Liver (tissue), 9 donors: ENCODE data around the gene SPRYD3. TPM values are rescaled to one million over a fixed set of nuclear protein-coding genes. Genes with fewer than 3 reads are reported as not detected.

Experiments used
- DNase-seq: peaks from one replicate; pipeline ENCODE4 v3.0.0-alpha.2; 2017; ENCODE audit warnings: low spot score
- H3K27ac ChIP-seq, 2 donors: one replicate each; pipeline ENCODE4 v1.7.0; 2013; ENCODE audit warnings: inconsistent platforms in 2 of 2, low read length in 2 of 2, control low read depth in 1 of 2, low read depth in 1 of 2, mild to moderate bottlenecking in 1 of 2
- H3K27me3 ChIP-seq, 4 donors: one replicate each; pipeline versions ENCODE4 v1.6.1 to v1.7.0; 2013; ENCODE audit warnings: low read length in 3 of 4, inconsistent platforms in 1 of 4, mild to moderate bottlenecking in 1 of 4, moderate library complexity in 1 of 4; ENCODE audit not compliant: control insufficient read depth in 4 of 4, insufficient read depth in 4 of 4
- H3K36me3 ChIP-seq, 4 donors: one replicate each; pipeline versions ENCODE4 v1.6.1 to v1.7.0; 2013; ENCODE audit warnings: low read length in 3 of 4, mild to moderate bottlenecking in 3 of 4, low read depth in 1 of 4, moderate library complexity in 1 of 4; ENCODE audit not compliant: control insufficient read depth in 4 of 4, insufficient read depth in 3 of 4
- H3K4me1 ChIP-seq, 4 donors: one replicate each; pipeline versions ENCODE4 v1.6.1 to v1.7.0; 2013; ENCODE audit warnings: low read length in 3 of 4, mild to moderate bottlenecking in 3 of 4, moderate library complexity in 1 of 4; ENCODE audit not compliant: control insufficient read depth in 4 of 4, insufficient read depth in 4 of 4
- H3K4me3 ChIP-seq, 3 donors: one replicate each; pipeline versions ENCODE4 v1.6.1 to v1.7.0; 2013; ENCODE audit warnings: low read length in 3 of 3, control low read depth in 1 of 3, low read depth in 1 of 3, mild to moderate bottlenecking in 1 of 3
- H3K9ac ChIP-seq, 2 donors: one replicate each; pipeline ENCODE4 v1.7.0; 2013; ENCODE audit warnings: low read length in 2 of 2, mild to moderate bottlenecking in 2 of 2, moderate library complexity in 2 of 2, control low read depth in 1 of 2, low read depth in 1 of 2
- H3K9me3 ChIP-seq, 4 donors: one replicate each; pipeline versions ENCODE4 v1.6.1 to v1.7.0; 2013; ENCODE audit warnings: low read length in 3 of 4; ENCODE audit not compliant: control insufficient read depth in 4 of 4
- EGR1 ChIP-seq, 2 donors: IDR thresholded peaks; 2 replicates each; pipeline ENCODE4 v1.6.1; 2016 to 2018; ENCODE audit warnings: antibody characterized with exemption in 2 of 2, low read depth in 2 of 2
- FOXA1 ChIP-seq: IDR thresholded peaks from 2 replicates; pipeline ENCODE4 v1.6.1; 2016; ENCODE audit warnings: antibody characterized with exemption
- FOXA2 ChIP-seq: IDR thresholded peaks from 2 replicates; pipeline ENCODE4 v1.6.1; 2016; ENCODE audit warnings: antibody characterized with exemption
- HNF4A ChIP-seq, 2 donors: conservative IDR thresholded peaks; 2 replicates each; pipeline ENCODE4 v1.6.1; 2016; ENCODE audit warnings: antibody characterized with exemption in 2 of 2, mild to moderate bottlenecking in 2 of 2
- JUND ChIP-seq, 2 donors: IDR thresholded peaks; 2 replicates each; pipeline ENCODE4 v1.6.1; 2016; ENCODE audit warnings: antibody characterized with exemption in 2 of 2
- NR2F2 ChIP-seq: IDR thresholded peaks from 2 replicates; pipeline ENCODE4 v1.6.1; 2016; ENCODE audit warnings: antibody characterized with exemption
- RAD21 ChIP-seq, 2 donors: IDR thresholded peaks; 2 replicates each; pipeline ENCODE4 v1.6.1; 2016; ENCODE audit warnings: antibody characterized with exemption in 2 of 2, mild to moderate bottlenecking in 2 of 2
- RXRA ChIP-seq, 2 donors: IDR thresholded peaks; 2 replicates each; pipeline ENCODE4 v1.6.1; 2017 to 2018; ENCODE audit warnings: antibody characterized with exemption in 2 of 2, mild to moderate bottlenecking in 1 of 2
- TAF1 ChIP-seq: conservative IDR thresholded peaks from 2 replicates; pipeline ENCODE4 v1.6.1; 2016; ENCODE audit warnings: antibody characterized with exemption, mild to moderate bottlenecking
- WGBS: extraction: QIAGEN DNeasy Blood & Tissue Kit; methylation state at CpG from one replicate; pipeline ENCODE4 v1.1.7; 2013; 5-methylcytosine and 5-hydroxymethylcytosine counted together
- polyA plus RNA-seq, 2 donors: library from polyadenylated mRNA; stranded (reverse) in 1 of 2; unstranded in 1 of 2; fragments of 200-250 nt in 1 of 2; fragments of >200 nt in 1 of 2; fragmentation: Nextera tagmentation in 1 of 2; extraction: Ambion mirVana in 1 of 2; gene quantifications; one replicate each; pipeline versions ENCODE4 v1.2.1 to v1.2.3, GENCODE V29; 2013 to 2015
- total RNA-seq, 2 donors: library from RNA; depleted of rRNA; stranded (reverse); fragments of >200 nt; gene quantifications; one replicate each; pipeline ENCODE4 v1.2.3, GENCODE V29; 2014
- TF ChIP-seq, protein P1 (sequence below): IDR thresholded peaks from 2 replicates; pipeline ENCODE4 v1.6.1; 2016; ENCODE audit warnings: antibody characterized with exemption
- TF ChIP-seq, protein P2 (sequence below): fragments of 150-350 bp; IDR thresholded peaks from 2 replicates; pipeline ENCODE4 v1.5.1; 2017; ENCODE audit warnings: improper control_type of control experiment, low read depth, low read length; ENCODE audit not compliant: missing input control
- donor health status: healthy.
- donor health status: healthy.
- donor health status: healthy.
- donor health status: healthy.
- donor health status: healthy.

SPRYD3 gene
- total and polyA plus RNA-seq, 4 donors: 6.0 to 20.3 (median 13.3) TPM

DNA sequence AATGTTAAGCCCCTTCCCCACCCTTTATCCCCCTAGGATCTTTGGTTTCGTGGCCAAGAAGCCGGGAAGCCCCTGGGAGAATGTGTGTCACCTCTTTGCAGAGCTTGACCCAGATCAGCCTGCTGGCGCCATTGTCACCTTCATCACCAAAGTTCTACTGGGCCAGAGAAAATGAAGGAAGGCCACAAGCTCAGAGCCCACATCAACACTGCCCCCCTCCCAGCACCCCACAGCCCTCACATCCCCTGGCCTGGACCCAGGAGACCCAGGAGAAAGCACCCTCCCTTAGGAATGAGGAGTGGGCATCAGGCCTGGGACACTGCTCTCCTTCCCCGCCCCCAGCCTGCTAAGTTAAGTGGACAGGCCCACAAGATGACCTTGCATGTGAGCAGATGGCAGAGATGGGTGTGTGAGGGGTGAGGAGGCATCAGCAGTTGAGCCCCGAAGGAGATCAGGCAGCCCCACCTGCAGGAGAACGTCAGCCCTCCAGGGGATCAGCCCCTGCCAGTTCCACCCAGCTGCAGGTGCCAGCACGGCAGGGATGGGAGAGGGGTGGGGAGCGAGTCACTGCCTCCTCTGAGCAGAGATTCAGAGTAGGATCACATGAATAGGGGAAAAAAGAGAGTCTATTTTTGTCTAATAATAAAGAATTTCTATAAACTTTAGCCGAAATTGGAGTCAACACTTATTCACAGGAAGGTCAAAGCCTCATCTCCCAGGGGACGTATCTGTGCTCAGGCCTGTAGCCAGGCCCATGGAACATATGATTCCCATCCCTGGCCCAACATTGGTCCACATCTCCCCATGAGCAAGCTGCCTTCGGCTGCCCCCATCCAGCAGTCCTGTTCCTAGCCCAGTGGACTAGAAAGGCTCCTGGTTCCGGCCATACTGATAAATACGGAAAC, 15.2 kb downstream of the SPRYD3 start:
- Histone ChIP-seq H3K9ac (no peak overlapping the region), H3K9me3 (no peaks in the 10 kb centered on the region), H3K36me3 (peaks cover 3 to 30% (median 13%) of the 10 kb centered on the region in 4 donors), H3K4me1 (peaks cover 18 to 40% (median 27%) of the 10 kb centered on the region in 4 donors), H3K27me3 (no peaks in the 10 kb centered on the region), H3K27ac (peak overlapping the region; percentile 48 to 49), H3K4me3 (no peak overlapping the region)
- 67% methylated on average over 13 of the region's 13 CpGs for WGBS
- TF ChIP-seq JUND (IDR thresholded peaks at IDR 0.05) (no peak), NR2F2 (peak; percentile 52), RAD21 (IDR thresholded peaks at IDR 0.05) (peak in 1 of 2 donors; percentile 6)
- DNase-seq: peak; percentile 19

DNA sequence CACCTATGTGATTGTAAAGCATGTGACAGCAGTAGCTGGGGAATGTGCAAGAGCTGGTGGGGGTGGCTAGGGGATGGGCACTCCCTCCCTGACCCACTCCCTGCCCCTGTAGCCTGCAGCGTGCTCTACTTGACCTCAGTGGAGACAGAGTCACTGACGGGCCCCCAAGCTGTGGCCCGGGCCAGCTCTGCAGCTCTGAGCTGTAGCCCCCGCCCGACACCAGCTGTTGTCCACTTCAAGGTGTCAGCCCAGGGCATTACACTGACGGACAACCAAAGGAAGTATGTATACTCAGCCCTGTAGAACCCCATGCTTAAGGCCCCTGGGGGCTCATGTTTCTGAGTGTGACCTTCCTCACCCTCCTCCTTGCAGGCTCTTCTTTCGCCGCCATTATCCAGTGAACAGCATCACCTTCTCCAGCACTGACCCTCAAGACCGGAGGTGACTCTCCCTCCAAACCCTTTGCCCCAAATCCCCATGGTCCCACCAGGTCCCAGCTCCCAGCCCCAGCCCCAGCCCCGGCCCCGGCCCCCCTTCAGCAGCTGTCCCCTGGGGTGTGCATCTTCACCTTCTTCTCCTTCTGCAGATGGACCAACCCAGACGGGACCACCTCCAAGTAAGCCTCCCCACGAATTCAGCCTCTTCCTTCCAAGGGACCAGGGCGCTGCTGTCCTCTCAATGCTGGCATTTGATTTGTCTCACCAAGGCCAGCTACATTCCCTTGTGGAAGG, 16.0 kb downstream of the SPRYD3 start:
- DNase-seq: no peak
- Histone ChIP-seq H3K9me3 (no peaks in the 10 kb centered on the region), H3K36me3 (peaks cover 3 to 32% (median 15%) of the 10 kb centered on the region in 4 donors), H3K9ac (no peak overlapping the region), H3K4me1 (peaks cover 18 to 40% (median 26%) of the 10 kb centered on the region in 4 donors), H3K27ac (no peak overlapping the region), H3K4me3 (no peak overlapping the region), H3K27me3 (no peaks in the 10 kb centered on the region)
- TF ChIP-seq, protein P1, sequence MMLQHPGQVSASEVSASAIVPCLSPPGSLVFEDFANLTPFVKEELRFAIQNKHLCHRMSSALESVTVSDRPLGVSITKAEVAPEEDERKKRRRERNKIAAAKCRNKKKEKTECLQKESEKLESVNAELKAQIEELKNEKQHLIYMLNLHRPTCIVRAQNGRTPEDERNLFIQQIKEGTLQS: no peak
- no peak for TF ChIP-seq EGR1 (IDR thresholded peaks at IDR 0.05; ENCODE audit: low read depth in 2 of 2)
- TF ChIP-seq, protein P2, sequence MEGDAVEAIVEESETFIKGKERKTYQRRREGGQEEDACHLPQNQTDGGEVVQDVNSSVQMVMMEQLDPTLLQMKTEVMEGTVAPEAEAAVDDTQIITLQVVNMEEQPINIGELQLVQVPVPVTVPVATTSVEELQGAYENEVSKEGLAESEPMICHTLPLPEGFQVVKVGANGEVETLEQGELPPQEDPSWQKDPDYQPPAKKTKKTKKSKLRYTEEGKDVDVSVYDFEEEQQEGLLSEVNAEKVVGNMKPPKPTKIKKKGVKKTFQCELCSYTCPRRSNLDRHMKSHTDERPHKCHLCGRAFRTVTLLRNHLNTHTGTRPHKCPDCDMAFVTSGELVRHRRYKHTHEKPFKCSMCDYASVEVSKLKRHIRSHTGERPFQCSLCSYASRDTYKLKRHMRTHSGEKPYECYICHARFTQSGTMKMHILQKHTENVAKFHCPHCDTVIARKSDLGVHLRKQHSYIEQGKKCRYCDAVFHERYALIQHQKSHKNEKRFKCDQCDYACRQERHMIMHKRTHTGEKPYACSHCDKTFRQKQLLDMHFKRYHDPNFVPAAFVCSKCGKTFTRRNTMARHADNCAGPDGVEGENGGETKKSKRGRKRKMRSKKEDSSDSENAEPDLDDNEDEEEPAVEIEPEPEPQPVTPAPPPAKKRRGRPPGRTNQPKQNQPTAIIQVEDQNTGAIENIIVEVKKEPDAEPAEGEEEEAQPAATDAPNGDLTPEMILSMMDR: no peak
- no peak for TF ChIP-seq FOXA1
- no peak for TF ChIP-seq RXRA (IDR thresholded peaks at IDR 0.05)
- TF ChIP-seq NR2F2: no peak
- no peak for TF ChIP-seq FOXA2
- no peak for TF ChIP-seq HNF4A (conservative IDR thresholded peaks at IDR 0.05)
- TF ChIP-seq TAF1: no peak
- 84% methylated on average over 14 of the region's 14 CpGs for whole genome bisulfite sequencing

DNA sequence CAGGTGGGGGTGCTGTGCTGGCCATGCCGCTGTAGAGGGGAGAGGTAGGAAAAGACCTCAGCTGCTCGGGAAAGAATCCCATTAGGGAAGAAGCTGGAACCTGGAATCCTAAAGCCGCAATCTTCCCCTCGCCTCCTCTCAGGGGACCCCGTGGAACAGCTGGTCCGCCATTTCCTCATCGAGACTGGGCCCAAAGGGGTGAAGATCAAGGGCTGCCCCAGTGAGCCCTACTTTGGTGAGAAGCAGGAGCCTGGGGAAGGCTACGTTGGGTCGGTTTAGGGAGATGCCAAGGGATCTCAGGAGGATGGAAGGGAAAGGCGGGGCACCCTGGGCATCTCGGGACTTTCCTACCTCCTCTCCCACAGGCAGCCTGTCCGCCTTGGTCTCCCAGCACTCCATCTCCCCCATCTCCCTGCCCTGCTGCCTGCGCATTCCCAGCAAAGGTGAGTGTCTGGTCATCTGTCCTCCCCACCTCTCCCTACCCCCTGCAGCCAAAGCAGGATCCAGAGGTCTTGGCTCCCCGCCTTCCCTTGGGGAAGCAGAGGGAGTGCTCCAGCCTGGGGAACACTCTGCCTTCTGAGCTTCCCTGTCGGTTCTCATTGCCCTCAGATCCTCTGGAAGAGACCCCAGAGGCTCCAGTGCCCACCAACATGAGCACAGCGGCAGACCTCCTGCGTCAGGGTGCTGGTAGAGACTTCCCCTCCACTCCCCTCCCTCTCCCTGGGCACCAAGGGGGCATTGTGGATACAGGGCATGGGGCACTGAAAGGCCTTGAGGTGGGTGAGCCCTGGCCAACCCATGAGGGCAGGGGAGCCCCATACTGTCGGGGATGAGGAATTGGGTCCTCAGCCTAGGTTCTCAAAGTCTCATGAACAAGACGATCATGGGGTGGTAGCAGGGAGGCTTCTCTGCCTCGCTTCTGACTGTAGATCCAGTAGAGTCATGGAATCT, 16.9 kb downstream of the SPRYD3 start:
- TF ChIP-seq JUND (IDR thresholded peaks at IDR 0.05): no peak
- TF ChIP-seq, protein P2: peak; percentile 7

More for the DNA sequence above, 16.9 kb downstream of the SPRYD3 start:
- no peak overlapping the region for H3K9ac ChIP-seq
- H3K27ac ChIP-seq: peak overlapping the region; percentile 63 to 71
- peaks cover 3 to 38% (median 23%) of the 10 kb centered on the region in 4 donors for H3K36me3 ChIP-seq
- WGBS: 81% methylated on average over 20 of the region's 20 CpGs
- H3K9me3 ChIP-seq: no peaks in the 10 kb centered on the region
- no peak overlapping the region for H3K4me3 ChIP-seq
- no peak for DNase-seq
- no peaks in the 10 kb centered on the region for H3K27me3 ChIP-seq
- H3K4me1 ChIP-seq: peaks cover 18 to 40% (median 29%) of the 10 kb centered on the region in 4 donors
